Epidermal melanocyte (primary cell): ENCODE measurements around the gene SLC22A23.

Experiments
- DNase-seq: peaks from one replicate; pipeline ENCODE4 v3.0.0; 2011; ENCODE audit warnings: low spot score; ENCODE audit not compliant: insufficient read length

Gene SLC22A23

DNA sequence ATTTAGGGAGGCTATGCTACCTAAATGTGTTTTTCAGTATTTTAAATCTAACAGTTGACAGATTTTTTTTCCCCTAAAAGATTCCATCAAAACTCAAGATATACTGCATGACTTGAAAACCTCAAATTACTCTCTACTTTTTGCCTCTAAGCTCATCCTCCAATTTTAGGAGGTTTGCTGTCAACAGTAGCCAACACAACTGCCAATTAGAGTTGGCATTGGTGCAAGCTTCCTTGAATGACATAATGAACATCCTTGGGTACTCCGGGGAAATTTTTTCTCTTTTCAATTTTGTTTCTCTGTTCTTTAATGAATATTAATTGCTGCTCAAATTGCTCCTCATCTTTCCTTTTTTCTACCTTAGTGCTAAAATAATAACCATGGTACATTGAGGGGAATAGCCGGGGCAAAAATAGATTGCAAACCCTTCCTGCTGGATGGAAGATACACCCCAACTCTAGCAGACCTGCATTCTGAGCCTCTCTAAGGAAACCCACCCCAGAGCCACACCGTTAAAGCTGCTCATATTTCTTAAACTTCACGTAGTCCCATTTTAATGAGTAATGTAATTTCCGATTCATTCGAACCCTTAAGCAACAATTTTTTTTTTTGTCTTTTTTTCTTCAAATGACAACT is 34.3 kb downstream of the SLC22A23 start:
- DNase-seq, result no peak

DNA sequence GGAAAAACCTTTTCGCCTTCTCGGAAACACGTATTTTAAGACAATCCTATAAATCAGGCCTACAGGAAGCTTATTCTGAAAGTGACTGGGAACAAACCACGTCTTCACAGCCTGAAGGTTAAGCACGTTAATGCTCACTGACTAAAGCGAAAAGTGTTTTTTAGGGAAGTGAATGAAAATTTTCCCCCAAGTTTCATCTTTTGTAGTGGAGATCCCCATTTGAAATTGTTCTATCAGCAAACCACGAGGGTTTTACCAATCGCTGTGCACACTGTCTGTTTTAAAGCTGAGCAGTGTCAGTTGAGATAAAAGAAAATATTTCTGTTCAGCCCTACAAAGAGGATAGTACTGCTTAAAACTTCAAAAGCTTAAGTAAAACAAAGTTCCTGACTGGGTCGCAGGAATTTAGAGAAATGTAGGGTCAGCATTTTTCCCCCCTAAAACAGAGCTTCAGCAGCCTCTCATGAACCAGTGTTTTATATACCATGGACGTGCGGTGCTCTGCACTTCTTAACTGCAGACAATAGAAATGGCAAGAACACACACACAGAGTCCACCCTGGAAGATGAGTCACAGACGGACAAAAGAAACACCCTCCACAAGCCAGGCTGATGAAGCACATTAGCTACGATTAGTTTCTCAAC is 34.9 kb downstream of the SLC22A23 start:
- DNase-seq, result no peak

DNA sequence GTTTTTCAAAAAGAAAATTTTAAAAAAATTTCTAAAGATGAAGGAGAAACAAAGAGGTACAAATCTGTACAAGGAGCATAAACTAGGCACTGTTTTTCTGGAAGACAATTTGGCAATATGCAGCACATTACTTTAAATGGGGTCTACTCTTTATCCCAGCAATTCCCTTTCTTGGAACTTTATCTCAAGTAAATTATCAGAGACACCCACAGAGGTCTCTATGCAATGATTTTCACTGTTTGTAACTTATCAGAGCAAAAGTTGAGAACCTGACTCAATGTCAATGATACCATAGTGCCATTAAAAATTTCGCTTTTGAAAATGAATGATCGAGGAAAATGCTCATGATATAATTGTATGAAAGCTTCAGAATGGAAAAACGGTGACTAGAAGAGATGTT is 35.7 kb downstream of the SLC22A23 start:
- DNase-seq, result no peak

DNA sequence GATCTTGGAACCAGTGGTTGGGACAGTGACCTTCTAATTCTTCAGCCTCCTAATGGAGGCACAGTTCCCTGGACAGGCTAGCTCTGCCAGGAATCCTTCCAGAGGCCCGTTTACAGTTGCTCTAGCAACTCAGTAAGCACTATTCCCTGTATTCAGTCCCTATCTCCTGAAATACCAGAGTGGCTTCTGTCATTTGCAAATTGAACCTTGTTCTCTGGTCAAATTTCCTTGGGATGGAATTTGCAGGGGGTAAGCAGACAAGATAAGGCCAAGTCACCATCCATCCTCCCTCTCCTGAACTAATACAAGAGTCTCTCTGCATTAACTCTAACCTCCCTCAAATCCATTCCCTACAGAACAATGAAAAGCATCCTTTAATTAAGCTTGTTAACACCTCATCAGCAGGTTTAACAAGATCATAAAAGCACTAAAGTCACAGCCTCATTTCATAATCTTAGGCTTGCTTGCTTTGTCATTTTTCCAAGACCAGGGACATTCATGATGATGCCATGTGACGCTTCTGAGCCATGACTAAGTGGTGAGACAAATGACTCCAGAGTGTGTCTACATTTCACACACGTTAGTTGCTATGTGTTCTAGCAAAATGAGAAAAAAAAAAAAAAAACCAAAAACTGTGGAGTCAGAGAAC is 37.1 kb downstream of the SLC22A23 start:
- no peak for DNase-seq

DNA sequence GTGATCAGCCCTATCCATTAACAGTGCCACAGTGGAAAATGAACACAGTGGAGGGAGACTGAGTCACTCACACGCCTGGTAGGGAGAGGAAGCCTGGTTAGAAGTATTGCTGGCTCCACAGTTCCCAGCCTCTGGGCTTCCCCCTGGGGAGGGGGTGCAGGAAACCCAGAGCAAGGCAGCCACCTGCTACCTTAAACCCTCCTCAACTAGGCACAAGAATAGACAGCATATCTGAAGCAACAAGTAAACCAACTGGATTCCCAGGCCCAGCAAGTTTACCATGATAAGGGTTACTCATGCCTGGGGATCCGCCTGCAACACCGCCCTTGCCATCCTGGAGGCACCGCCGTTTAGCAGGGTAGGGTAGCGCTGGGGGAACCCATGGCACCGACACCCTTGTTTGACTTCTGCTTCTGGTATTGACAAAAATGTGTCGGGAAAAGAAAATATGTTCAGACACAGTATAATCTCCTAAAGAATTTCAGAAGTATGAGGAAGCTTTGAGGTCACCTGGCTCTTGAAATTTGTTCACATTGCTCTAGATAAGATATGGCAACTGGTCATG is 38.3 kb downstream of the SLC22A23 start:
- DNase-seq, result no peak

DNA sequence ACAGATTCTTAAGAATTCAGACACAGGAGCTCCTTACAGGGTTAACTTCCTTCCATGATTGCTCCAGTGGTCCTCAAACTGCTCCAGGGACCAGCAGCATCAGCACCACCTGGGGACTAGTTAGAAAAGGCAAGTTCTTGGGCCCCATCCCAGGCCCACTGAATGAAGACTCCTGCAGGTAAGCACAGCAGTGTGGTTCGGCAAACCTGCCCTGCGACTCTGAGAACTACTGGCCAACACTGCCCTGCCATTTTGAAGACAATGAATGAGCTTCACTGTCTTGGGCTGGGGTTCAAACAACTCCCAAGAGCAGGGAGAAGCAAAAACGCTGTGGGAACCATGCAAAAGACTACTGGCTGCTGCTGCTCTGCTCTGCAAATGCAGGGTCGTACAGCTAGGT is 39.4 kb downstream of the SLC22A23 start:
- no peak for DNase-seq

GRCh38 chr6:3415490-3415889 is 41.4 kb downstream of the SLC22A23 start:
- no peak for DNase-seq

GRCh38 chr6:3415082-3415453 is 41.8 kb downstream of the SLC22A23 start:
- DNase-seq, result no peak

- DNase-seq, result no peak
These were observed 42.3 kb downstream of the SLC22A23 start for GRCh38 chr6:3414327-3415081.

DNA sequence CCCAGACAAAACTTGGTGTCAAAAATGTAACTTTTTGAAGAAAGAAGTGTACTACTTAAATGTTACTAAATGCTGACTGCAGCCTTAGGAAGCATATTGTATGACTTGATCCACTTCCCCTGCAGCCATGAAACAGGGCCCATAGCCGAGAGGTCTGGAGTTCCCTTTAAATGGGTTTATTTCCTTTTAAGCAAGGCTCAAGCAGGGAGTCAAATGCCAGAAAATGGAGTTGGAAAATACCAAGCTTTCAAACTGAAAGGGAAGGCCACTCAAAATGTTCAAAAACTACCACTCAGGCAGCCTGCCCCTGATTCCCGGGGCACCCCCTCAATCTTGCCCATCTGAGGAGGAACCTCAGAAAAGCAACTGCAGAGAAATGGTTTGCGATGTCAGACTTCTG is 43.3 kb downstream of the SLC22A23 start:
- no peak for DNase-seq

DNA sequence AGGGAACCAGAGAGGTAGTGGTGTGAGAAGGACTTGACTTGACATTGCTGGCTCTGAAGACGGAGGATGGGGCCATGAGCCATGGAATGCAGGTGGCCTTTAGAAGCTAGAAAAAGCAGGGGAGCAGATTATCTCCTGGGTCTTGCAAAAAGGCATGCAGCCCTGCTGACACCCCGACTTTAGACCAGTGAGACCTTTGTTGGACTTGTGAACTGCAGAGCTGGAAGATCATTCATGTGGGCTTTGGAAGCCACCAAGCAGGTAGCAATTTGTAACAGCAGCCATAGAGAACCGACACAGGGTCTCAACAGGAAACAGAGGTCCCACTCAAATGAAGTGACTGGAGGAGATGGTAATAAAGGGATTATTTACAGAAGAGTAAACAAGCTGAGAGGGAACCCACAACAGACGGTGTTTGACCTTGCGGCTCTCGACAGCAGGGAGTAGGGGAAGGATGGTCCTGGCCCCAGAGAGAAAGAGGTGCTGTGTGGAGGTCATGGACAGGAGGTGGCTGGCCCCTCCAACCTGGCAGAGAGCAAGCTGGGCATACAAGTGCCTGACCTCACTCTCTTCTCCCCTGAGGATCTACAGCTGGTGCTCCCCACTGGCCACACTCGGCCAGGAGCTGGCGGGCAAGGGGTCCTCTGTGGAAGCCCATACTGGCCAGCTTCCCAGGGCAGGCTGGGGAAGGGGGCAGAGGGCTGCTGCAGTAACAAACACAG is 43.9 kb downstream of the SLC22A23 start:
- no peak for DNase-seq

DNA sequence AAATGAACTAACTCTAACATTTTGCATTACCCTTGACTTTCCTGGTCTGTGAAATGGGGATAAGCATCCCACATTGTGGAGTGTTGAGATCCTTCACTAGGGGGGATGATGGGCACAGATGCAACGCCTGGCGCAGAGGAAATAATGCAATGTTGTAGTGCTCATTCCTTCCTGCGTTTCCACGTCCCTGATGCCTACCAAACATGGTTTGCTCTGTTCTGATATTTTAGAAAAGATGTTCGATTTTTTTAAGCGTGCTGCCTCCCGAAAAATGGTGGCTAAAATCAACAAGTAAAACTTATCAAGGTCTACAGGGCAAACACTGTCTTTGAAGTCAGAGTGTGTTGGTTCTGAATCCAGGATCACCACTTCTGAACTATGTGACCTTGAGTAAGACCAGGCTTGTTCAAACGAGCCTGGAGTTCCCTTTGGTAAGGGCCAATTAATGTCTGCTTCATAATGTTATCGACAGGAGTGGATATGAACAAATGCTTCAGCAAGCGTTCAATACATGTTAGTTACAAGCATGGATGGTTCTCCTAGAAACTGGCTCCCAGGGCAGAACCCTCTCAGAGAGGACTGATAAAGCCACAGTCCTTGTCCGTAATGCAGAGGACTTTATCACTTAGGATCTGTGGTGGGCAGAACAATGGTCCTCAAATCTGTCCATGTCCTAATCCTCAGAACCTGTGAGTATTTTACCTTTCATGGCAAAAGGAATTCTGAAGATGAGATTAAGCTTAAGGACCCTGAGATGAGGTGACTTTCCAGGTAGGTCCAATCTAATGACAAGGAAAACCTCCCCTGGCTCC is 44.7 kb downstream of the SLC22A23 start:
- no peak for DNase-seq

- DNase-seq, result no peak
These were observed 46.2 kb downstream of the SLC22A23 start for GRCh38 chr6:3410385-3411360.

DNA sequence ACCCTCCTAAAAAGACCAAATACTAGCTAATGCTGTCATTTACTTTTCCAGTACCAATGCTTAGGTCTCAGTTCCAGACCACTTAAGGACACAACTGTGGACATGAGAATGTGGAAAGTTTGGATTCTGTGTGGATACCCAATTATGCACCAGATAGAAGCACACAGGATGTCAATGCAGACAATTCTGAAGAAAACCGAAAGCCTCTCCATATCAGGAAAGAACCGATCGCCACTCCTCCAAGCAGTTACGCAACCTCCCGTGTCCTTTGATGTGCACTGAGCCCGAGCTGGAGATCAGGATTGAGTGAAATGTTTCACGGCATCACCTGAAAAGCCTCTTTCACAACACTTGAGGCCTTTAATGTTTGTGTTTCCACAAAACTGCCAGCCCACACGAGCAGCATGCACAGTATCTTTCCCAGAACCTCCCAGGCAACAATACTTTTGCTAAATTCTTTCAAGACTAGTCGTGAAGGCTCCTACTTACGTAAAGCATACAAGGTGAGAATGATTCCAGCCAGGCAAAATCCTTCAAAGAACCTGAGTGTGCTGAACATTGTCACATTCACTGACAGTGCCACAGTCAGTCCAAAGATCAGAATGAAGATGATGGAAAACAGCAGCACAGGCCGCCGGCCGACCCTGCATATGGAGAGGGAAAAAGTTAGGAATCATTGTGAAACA is 47.0 kb downstream of the SLC22A23 start:
- DNase-seq, result no peak

DNA sequence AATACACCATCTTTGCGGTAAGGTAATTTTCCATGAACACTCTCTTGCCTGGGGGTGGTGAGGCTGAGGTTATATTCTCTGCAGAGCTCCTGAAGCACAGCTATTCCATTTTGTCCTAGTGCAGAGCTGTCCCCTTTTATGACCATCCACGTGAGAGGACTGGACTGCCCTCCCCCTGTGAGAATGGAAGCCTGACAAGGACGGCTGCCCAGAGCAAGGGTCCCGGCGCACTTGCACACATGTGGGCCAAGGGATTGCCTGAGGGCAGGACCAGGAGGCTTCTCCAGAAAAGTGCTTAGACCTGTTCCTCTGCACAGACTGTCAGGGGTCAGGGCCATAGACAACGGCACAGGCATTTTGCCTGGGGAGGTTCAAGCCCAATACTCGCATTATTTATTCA is 48.2 kb downstream of the SLC22A23 start:
- DNase-seq, result no peak

DNA sequence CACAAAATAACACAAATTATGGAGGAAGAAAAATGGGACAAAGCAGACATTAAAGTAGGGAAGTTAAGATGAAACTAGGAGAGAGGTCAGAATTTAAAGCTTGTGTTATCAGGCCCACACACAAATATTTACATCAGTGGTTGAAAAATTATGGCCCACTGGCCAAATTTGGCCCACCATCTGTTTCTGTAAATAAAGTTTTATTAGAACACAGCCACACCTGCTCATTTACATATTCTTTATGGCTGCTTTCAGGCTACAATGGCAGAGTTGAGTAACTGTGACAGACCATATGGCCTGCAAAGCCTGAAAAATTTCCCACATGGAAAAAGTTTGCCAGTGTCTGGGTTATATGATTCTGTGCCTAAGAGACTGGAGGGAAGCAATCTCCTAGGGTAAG is 49.0 kb downstream of the SLC22A23 start:
- no peak for DNase-seq

GRCh38 chr6:3406891-3407809 is 49.7 kb downstream of the SLC22A23 start:
- DNase-seq, result no peak
